Effector CD8-positive, alpha-beta T cell (primary cell): ENCODE results near the gene NXT2.
"Not testable (repeated sequence)": the region's sequence is repeated elsewhere in the genome, so short reads cannot be mapped to it uniquely, and the experiment has no call there.

Source experiments
- DNase-seq: peaks from one replicate; lab custom pipeline; 2025; lab: John Stamatoyannopoulos, UW
- total RNA-seq, 4 experiments: gene quantifications; one replicate each; lab custom pipeline; 2026; lab: John Stamatoyannopoulos, UW

Gene NXT2
- total RNA-seq: 10.3 to 11.9 (median 10.9) reads per million in 4 experiments

GRCh38 chrX:109536439-109537323, at the start of gene NXT2:
TSS of gene NXT2 (plus strand) at chrX:109536844. CDS start at chrX:109537007, 163 bp downstream.
- peak; percentile 70 for DNase-seq

GRCh38 chrX:109487640-109488039, 49.0 kb upstream of the NXT2 start:
- no peak for DNase-seq

- no peak for DNase-seq
Measured at GRCh38 chrX:109489174-109489573, 47.5 kb upstream of the NXT2 start.

GRCh38 chrX:109498434-109498833, 38.2 kb upstream of the NXT2 start:
- no peak for DNase-seq

- DNase-seq: no peak
Measured at GRCh38 chrX:109501176-109501575, 35.5 kb upstream of the NXT2 start.

GRCh38 chrX:109508915-109509314, 27.7 kb upstream of the NXT2 start:
- DNase-seq: no peak

- no peak for DNase-seq
Measured at GRCh38 chrX:109511113-109511512, 25.5 kb upstream of the NXT2 start.

- no peak for DNase-seq
Measured at GRCh38 chrX:109519001-109519400, 17.6 kb upstream of the NXT2 start.

- DNase-seq: no peak
Measured at GRCh38 chrX:109533005-109533404, 3.6 kb upstream of the NXT2 start.

- no peak for DNase-seq
Measured at GRCh38 chrX:109533631-109534030, 3.0 kb upstream of the NXT2 start.

GRCh38 chrX:109534933-109535332, 1.7 kb upstream of the NXT2 start:
- DNase-seq: no peak

GRCh38 chrX:109535578-109535977, 1.1 kb upstream of the NXT2 start:
- DNase-seq: no peak

GRCh38 chrX:109537324-109537665, 651 bp downstream of the NXT2 start:
- DNase-seq: no peak

GRCh38 chrX:109539007-109539406, 2.4 kb downstream of the NXT2 start:
- not testable (repeated sequence) for DNase-seq

GRCh38 chrX:109553862-109554261, 17.2 kb downstream of the NXT2 start:
- DNase-seq: no peak

- not testable (repeated sequence) for DNase-seq
Measured at GRCh38 chrX:109576083-109576482, 39.4 kb downstream of the NXT2 start.

GRCh38 chrX:109577055-109577454, 40.4 kb downstream of the NXT2 start:
- no peak for DNase-seq

GRCh38 chrX:109578916-109579315, 42.3 kb downstream of the NXT2 start:
- DNase-seq: no peak

- no peak for DNase-seq
Measured at GRCh38 chrX:109585488-109585887, 48.8 kb downstream of the NXT2 start.

GRCh38 chrX:109590176-109590575, 53.5 kb downstream of the NXT2 start:
- DNase-seq: no peak
